ENCODE measurements around the gene RASA3. TPM values are rescaled to one million over a fixed set of nuclear protein-coding genes. Genes with fewer than 3 reads are reported as not detected.

Gene RASA3
- total RNA-seq, 1 experiment from 2014 or later = 9.1 TPM

DNA sequence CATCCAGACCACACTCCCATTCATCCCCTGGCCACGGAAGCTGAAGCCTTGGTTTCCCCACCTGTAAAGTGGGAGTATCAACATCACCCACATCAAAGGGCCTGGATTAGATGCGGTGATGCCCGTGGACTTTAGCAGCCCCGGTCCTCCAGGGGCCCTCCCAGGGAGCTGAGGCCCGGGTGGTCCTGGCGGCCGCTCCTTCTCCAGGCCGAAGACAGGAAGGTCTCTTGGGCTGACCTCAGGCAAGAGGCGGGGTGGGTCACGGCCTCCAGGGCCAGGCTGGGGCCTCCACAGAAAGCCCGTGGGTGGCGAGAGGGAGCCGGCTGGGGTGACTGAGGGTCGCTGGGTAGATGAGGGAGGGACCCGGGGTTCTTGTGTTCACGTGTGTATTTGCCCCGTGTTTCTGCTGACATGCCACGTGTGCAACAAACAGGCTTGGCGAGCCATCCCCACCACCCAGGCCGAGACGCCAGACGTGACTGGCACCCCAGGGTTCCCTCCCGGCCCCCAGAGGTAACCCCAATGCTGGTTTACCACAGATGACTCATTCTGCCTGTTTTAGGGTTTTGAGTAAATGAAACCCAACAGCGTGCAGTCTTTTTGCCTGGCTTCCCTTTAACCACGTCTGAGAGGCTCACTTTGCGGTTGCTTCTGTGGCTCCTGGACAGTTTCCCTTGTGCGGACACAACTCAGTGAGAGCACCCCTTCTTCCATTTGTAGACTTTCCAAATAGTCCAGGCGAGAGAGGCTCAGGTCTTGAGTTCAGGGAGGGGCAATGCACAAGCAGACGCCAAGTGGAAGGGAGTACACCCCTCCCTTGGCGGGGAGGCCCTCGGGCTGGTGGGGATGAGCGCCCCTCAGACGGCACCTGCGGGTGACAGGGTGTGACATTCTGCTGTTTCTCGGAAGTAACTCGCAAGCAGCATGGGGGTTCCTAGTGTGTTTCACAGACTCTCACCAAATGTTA, 201.5 kb downstream of the RASA3 start:
- CTCF ChIA-PET = no interaction called here
- peaks cover 10% of the 10 kb centered on the region for H3K27me3 Mint-ChIP-seq (ENCODE audit: insufficient read depth, unreplicated experiment)
- TF ChIP-seq CTCF (IDR thresholded peaks at IDR 0.05; ENCODE audit: unreplicated experiment) = no peak

GRCh38 chr13:113929628-113930615, 202.5 kb downstream of the RASA3 start:
- Mint-ChIP-seq H3K9me3 (ENCODE audit: unreplicated experiment) (no peaks in the 10 kb centered on the region), H3K4me1 (ENCODE audit: insufficient read depth, unreplicated experiment) (peaks cover 20% of the 10 kb centered on the region), H3K36me3 (ENCODE audit: insufficient read depth, unreplicated experiment) (peaks cover 7% of the 10 kb centered on the region), H3K4me3 (ENCODE audit: unreplicated experiment) (no peak overlapping the region), H3K27me3 (ENCODE audit: insufficient read depth, unreplicated experiment) (peaks cover 10% of the 10 kb centered on the region), H3K27ac (ENCODE audit: low read depth, unreplicated experiment) (no peak overlapping the region)
- no peak for TF ChIP-seq CTCF (IDR thresholded peaks at IDR 0.05; ENCODE audit: unreplicated experiment)
- ChIA-PET POLR2A (no interaction called here), CTCF (no interaction called here)
- intact Hi-C loops (cut with micrococcal nuclease) = no loop called here
- no TSS peak for BruUV-seq (replicated peaks)
- DNase-seq (ENCODE audit: unreplicated experiment) = no peak

More for the DNA sequence above, 201.5 kb downstream of the RASA3 start:
- Mint-ChIP-seq H3K9me3 (ENCODE audit: unreplicated experiment) (no peaks in the 10 kb centered on the region), H3K36me3 (ENCODE audit: insufficient read depth, unreplicated experiment) (peaks cover 7% of the 10 kb centered on the region), H3K27ac (ENCODE audit: low read depth, unreplicated experiment) (no peak overlapping the region), H3K4me3 (ENCODE audit: unreplicated experiment) (no peak overlapping the region), H3K4me1 (ENCODE audit: insufficient read depth, unreplicated experiment) (peaks cover 20% of the 10 kb centered on the region)
- POLR2A ChIA-PET = no interaction called here
- intact Hi-C loops (cut with micrococcal nuclease) = no loop called here
- no TSS peak for BruUV-seq (replicated peaks)
- DNase-seq (ENCODE audit: unreplicated experiment) = no peak

DNA sequence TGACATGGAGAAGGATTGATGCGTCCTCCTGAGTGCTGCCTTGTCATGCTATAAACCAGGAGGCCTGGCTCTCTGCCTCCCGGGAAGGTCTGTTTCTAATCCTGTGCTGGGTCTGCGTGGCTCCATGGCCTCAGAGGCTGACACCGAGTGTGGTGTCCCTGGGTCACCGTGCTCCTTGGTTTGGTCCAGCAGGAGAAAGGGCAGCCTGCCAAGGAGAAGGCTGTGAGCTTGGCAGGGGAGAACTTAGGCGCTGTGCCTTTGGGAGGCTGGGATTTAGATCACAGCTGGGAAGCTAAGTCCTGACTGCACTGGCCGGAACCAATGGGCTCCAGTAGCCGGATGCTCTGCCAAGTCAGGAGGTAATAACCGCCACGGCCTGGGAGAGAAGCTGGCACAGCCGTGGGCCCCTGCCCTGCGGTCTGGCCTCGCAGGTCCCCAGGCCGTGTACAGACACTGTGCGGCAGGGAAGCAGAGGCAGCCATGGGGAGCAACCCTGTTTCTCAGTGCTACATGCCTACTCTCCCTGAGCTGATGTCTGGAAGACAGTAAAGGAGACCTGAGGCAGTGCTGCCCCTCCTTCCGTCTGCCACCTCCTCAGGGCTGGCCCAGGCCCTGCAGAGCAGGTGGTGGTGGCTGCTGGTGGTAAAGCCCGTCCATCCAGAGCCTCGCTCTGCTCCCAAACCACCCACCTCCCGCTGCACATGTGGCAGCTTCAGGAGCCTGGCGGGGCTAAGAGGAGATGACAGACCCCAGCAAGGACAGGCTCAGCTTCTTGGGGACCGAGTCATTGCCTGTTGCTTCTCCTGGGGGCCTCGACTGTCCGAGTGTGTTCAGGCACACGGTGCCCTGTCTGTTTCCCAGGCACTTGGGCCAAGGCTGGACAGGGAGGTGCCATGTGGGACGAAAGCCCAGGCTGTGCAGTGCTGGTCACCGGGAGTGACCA, 203.5 kb downstream of the RASA3 start:
- peak; percentile 80 for DNase-seq (ENCODE audit: unreplicated experiment)
- no peak for TF ChIP-seq CTCF (IDR thresholded peaks at IDR 0.05; ENCODE audit: unreplicated experiment)
- H3K27ac Mint-ChIP-seq (ENCODE audit: low read depth, unreplicated experiment) = no peak overlapping the region
- peaks cover 20% of the 10 kb centered on the region for H3K4me1 Mint-ChIP-seq (ENCODE audit: insufficient read depth, unreplicated experiment)
- intact Hi-C loops (cut with micrococcal nuclease) = no loop called here
- CTCF ChIA-PET = no interaction called here
- POLR2A ChIA-PET = interaction anchor here (0.7 kb wide), 1 partner anchor 19 kb away, joined by 3 read pairs; no protein-coding TSS in a partner anchor
- H3K27me3 Mint-ChIP-seq (ENCODE audit: insufficient read depth, unreplicated experiment) = peaks cover 10% of the 10 kb centered on the region
- H3K36me3 Mint-ChIP-seq (ENCODE audit: insufficient read depth, unreplicated experiment) = peaks cover 7% of the 10 kb centered on the region
- peak overlapping the region; percentile 49 for H3K4me3 Mint-ChIP-seq (ENCODE audit: unreplicated experiment)
- no TSS peak for BruUV-seq (replicated peaks)
- no peaks in the 10 kb centered on the region for H3K9me3 Mint-ChIP-seq (ENCODE audit: unreplicated experiment)

Other genes starting within 250 kb of the RASA3 start
- gene C13orf46, start 158.5 kb downstream of the RASA3 start, total RNA-seq (2022) = 0.54 and 1.4 TPM in 2 replicates
- not detected in 2 replicates for gene CFAP97D2, start 46.6 kb upstream of the RASA3 start, total RNA-seq (2022)
- 68.6 and 72.4 TPM in 2 replicates for gene CDC16, start 102.3 kb upstream of the RASA3 start, total RNA-seq (2022)
- 56.6 and 63.5 TPM in 2 replicates for gene UPF3A, start 149.0 kb upstream of the RASA3 start, total RNA-seq (2022)
- gene CHAMP1, start 181.9 kb upstream of the RASA3 start, total RNA-seq (2022) = 27.0 and 33.4 TPM in 2 replicates

All from MCF 10A (cell line).